Measurements from ENCODE around the gene HJURP. TPM values are rescaled to one million over a fixed set of nuclear protein-coding genes. Genes with fewer than 3 reads are reported as not detected.

Gene HJURP
- total RNA-seq, 1 donor from 2014 or later = 0.52 TPM

- intact Hi-C loops (cut with micrococcal nuclease) = no loop called here
- no peak for DNase-seq
- no peak for ATAC-seq
Measured at GRCh38 chr2:233801357-233802131, 52.8 kb downstream of the HJURP start.

- no peak for DNase-seq
- intact Hi-C loops (cut with micrococcal nuclease) = no loop called here
- no peak for ATAC-seq
Measured at GRCh38 chr2:233800208-233800607, 54.1 kb downstream of the HJURP start.

GRCh38 chr2:233799716-233800115 is 54.6 kb downstream of the HJURP start:
- DNase-seq = no peak
- ATAC-seq = no peak
- intact Hi-C loops (cut with micrococcal nuclease) = no loop called here

DNA sequence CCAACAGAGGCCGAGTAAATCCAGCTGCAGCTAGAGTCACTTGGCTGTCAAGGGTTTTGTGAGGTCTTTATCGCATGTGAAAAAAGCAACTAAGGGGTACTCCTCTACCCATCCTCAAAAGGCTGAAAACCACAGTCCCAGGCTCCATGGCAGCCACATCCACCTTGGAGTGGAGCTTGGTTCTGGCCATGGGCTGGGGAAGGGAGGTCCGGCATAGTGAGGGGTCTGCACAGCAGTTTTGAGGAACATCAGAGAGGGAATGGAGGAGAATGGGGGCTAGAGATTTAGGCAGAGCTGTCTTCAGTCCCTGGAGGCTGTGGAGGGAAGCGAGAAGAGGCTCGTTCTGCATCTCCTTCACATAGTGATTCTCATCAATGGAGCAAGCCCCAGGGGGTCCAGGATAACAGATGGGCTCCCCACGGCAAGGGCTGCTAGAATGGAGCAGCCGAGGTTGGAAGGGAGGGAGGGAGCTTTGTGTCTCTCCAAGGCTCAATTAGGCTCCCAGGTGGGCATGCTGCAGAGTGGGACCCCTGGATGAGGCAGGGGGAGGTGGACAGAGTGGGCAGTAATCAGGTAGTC is 55.2 kb downstream of the HJURP start:
- no peak for ATAC-seq
- no peak for DNase-seq
- intact Hi-C loops (cut with micrococcal nuclease) = no loop called here

GRCh38 chr2:233798335-233799086 is 55.8 kb downstream of the HJURP start:
- ATAC-seq (no peak), DNase-seq (no peak)
- intact Hi-C loops (cut with micrococcal nuclease) = no loop called here

GRCh38 chr2:233796254-233796653 is 58.1 kb downstream of the HJURP start:
- ATAC-seq (no peak), DNase-seq (no peak)
- intact Hi-C loops (cut with micrococcal nuclease) = no loop called here

DNA sequence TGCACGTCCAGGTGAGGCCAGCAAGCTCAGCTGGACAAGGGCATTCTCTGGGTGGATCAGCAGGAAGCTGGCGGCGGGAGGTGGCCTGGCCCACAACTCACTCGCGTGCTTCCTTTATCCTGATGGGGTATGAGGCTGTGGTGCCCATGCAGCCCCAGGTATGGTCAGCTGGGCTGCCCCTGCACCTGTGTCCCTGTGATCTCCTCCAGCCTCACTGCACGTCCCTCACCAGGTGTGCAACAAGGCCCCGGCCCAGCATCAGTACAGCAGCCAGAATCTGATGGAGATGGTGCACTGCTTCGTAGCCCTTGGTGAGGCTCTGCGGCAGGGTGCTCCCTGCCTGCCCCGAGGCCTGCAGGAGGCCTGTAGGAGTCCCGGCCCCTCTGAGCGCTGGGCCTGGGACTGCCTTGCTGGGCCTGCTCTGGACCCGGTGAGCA is 58.6 kb downstream of the HJURP start:
- ATAC-seq (no peak), DNase-seq (no peak)
- intact Hi-C loops (cut with micrococcal nuclease) = no loop called here

GRCh38 chr2:233794128-233794658 is 60.1 kb downstream of the HJURP start:
- no peak for ATAC-seq
- DNase-seq = no peak
- intact Hi-C loops (cut with micrococcal nuclease) = no loop called here

- ATAC-seq = no peak
- intact Hi-C loops (cut with micrococcal nuclease) = no loop called here
Measured at GRCh38 chr2:233793465-233794127, 60.7 kb downstream of the HJURP start.

GRCh38 chr2:233792720-233793119 is 61.6 kb downstream of the HJURP start:
- ATAC-seq = no peak
- intact Hi-C loops (cut with micrococcal nuclease) = no loop called here
- DNase-seq = no peak

More at GRCh38 chr2:233793465-233794127, 60.7 kb downstream of the HJURP start:
- DNase-seq = no peak

- no peak for DNase-seq
- ATAC-seq = no peak
Measured at GRCh38 chr2:233791883-233792329, 62.4 kb downstream of the HJURP start.

GRCh38 chr2:233791151-233791882 is 63.0 kb downstream of the HJURP start:
- no peak for DNase-seq
- no peak for ATAC-seq
- intact Hi-C loops (cut with micrococcal nuclease) = no loop called here

More at GRCh38 chr2:233791883-233792329, 62.4 kb downstream of the HJURP start:
- intact Hi-C loops (cut with micrococcal nuclease) = no loop called here

DNA sequence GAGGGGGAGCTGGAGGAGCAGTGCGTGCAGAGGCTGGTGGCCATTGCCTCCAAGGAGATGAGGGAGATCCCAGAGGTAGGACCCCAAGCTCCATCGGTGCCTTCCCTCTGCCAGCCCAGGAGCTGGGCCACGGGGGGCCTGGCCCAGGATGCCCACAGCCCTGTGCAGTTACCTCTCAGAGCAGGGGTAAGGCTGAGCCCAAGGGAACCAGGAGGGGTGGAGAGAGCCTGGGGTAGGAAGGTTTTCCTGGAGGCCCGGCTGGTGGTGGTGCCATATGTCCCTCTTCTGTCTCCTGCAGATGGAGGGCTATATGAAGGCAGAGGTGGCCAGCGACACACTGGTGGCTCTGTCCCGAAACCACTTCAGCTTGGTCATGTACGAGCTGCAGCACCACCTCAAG is 64.8 kb downstream of the HJURP start:
- intact Hi-C loops (cut with micrococcal nuclease) = no loop called here
- DNase-seq = no peak
- ATAC-seq = no peak

Other genes starting within 250 kb of the HJURP start
- not detected for gene UGT1A8, start 236.9 kb downstream of the HJURP start, total RNA-seq
- gene UGT1A10, start 218.1 kb downstream of the HJURP start, total RNA-seq = not detected
- not detected for gene UGT1A9, start 182.6 kb downstream of the HJURP start, total RNA-seq
- gene UGT1A7, start 172.6 kb downstream of the HJURP start, total RNA-seq = not detected
- gene UGT1A6, start 161.6 kb downstream of the HJURP start, total RNA-seq = not detected
- not detected for gene UGT1A5, start 141.6 kb downstream of the HJURP start, total RNA-seq
- not detected for gene UGT1A4, start 135.8 kb downstream of the HJURP start, total RNA-seq
- gene UGT1A3, start 125.5 kb downstream of the HJURP start, total RNA-seq = not detected
- not detected for gene UGT1A1, start 94.3 kb downstream of the HJURP start, total RNA-seq
- not detected for gene MROH2A, start 76.2 kb downstream of the HJURP start, total RNA-seq
- not detected for gene TRPM8, start 62.8 kb upstream of the HJURP start, total RNA-seq
- gene SPP2, start 196.2 kb upstream of the HJURP start, total RNA-seq = not detected

Data from left ventricle myocardium superior (tissue), 1 donor.